Brain microvascular endothelial cell (primary cell): ENCODE data around the gene PDE8A.

Experiments used
- DNase-seq: peaks from one replicate; pipeline ENCODE4 v3.0.0-alpha.2; 2020
- H3K27ac ChIP-seq: fragments of 250-450 bp; sonication (Bioruptor Pico); 2 replicates; pipeline ENCODE4 v1.5.1; 2020; ENCODE audit warnings: mild to moderate bottlenecking, moderate library complexity
- H3K27me3 ChIP-seq: fragments of 250-450 bp; sonication (Bioruptor Pico); replicated peaks from 2 replicates; pipeline ENCODE4 v1.5.1; 2020; ENCODE audit warnings: mild to moderate bottlenecking
- H3K36me3 ChIP-seq: fragments of 250-450 bp; sonication (Bioruptor Pico); replicated peaks from 2 replicates; pipeline ENCODE4 v1.5.1; 2020; ENCODE audit warnings: mild to moderate bottlenecking
- H3K4me3 ChIP-seq: 2 replicates; pipeline ENCODE4 v1.5.1; 2011; ENCODE audit warnings: low read depth, mild to moderate bottlenecking, control low read depth, low read length, moderate library complexity
- in situ Hi-C: cut with HindIII; loops from 2 replicates; pipeline ENCODE4 v1.10.0; 2017; ENCODE audit warnings: low sequenced_read_pairs, low pct_ligation_motif_present
- TF ChIP-seq, protein P1 (sequence below): IDR thresholded peaks from 2 replicates; pipeline ENCODE4 v1.5.1; 2011; ENCODE audit warnings: low read depth, mild to moderate bottlenecking, moderate library complexity, low read length, control low read depth, inconsistent platforms; ENCODE audit errors: missing control alignments

Gene PDE8A

GRCh38 chr15:85125056-85125661, 143.5 kb downstream of the PDE8A start:
- TF ChIP-seq, protein P1, sequence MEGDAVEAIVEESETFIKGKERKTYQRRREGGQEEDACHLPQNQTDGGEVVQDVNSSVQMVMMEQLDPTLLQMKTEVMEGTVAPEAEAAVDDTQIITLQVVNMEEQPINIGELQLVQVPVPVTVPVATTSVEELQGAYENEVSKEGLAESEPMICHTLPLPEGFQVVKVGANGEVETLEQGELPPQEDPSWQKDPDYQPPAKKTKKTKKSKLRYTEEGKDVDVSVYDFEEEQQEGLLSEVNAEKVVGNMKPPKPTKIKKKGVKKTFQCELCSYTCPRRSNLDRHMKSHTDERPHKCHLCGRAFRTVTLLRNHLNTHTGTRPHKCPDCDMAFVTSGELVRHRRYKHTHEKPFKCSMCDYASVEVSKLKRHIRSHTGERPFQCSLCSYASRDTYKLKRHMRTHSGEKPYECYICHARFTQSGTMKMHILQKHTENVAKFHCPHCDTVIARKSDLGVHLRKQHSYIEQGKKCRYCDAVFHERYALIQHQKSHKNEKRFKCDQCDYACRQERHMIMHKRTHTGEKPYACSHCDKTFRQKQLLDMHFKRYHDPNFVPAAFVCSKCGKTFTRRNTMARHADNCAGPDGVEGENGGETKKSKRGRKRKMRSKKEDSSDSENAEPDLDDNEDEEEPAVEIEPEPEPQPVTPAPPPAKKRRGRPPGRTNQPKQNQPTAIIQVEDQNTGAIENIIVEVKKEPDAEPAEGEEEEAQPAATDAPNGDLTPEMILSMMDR: no peak
- H3K4me3 ChIP-seq: no peak overlapping the region
- in situ Hi-C loops: no loop called here
- H3K36me3 ChIP-seq: peaks cover 40% of the 10 kb centered on the region
- H3K27me3 ChIP-seq: no peaks in the 10 kb centered on the region
- peak; percentile 15 for DNase-seq
- no peak overlapping the region for H3K27ac ChIP-seq

- DNase-seq: no peak
- TF ChIP-seq, protein P1: no peak
- peaks cover 10% of the 10 kb centered on the region for H3K36me3 ChIP-seq
- H3K27me3 ChIP-seq: no peaks in the 10 kb centered on the region
- no peak overlapping the region for H3K27ac ChIP-seq
- no peak overlapping the region for H3K4me3 ChIP-seq
- in situ Hi-C loops: no loop called here
These were observed 147.0 kb downstream of the PDE8A start for GRCh38 chr15:85128621-85129020.

DNA sequence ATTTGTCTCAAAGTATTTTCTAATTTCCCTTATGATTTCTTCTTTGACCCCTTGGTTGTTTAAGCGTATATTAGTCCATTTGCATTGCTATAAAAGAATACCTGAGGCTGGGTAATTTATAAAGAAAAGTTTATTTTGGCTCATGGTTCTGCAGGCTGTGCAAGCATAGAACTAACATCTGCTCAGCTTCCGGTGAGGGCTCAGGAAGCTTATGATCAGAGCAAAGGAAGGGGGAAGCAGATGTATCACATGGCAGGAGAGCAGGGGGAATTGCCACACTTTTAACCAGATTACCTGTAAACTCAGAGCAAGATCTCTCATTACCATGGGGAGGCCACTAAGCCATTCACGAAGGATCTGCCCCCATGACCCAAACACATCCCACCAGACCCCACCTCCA, 148.2 kb downstream of the PDE8A start:
- no peak for DNase-seq
- in situ Hi-C loops: no loop called here
- no peak overlapping the region for H3K27ac ChIP-seq
- H3K36me3 ChIP-seq: peaks cover 8% of the 10 kb centered on the region
- no peak overlapping the region for H3K4me3 ChIP-seq
- H3K27me3 ChIP-seq: no peaks in the 10 kb centered on the region
- TF ChIP-seq, protein P1: no peak

GRCh38 chr15:85131915-85132314, 150.3 kb downstream of the PDE8A start:
- Histone ChIP-seq H3K4me3 (no peak overlapping the region), H3K27ac (no peak overlapping the region), H3K36me3 (peaks cover 17% of the 10 kb centered on the region), H3K27me3 (no peaks in the 10 kb centered on the region)
- in situ Hi-C loops: no loop called here
- TF ChIP-seq, protein P1: no peak
- no peak for DNase-seq

GRCh38 chr15:85133709-85134108, 152.1 kb downstream of the PDE8A start:
- Histone ChIP-seq H3K27ac (no peak overlapping the region), H3K36me3 (peaks cover 25% of the 10 kb centered on the region), H3K4me3 (no peak overlapping the region), H3K27me3 (no peaks in the 10 kb centered on the region)
- DNase-seq: no peak
- in situ Hi-C loops: no loop called here
- TF ChIP-seq, protein P1: no peak

DNA sequence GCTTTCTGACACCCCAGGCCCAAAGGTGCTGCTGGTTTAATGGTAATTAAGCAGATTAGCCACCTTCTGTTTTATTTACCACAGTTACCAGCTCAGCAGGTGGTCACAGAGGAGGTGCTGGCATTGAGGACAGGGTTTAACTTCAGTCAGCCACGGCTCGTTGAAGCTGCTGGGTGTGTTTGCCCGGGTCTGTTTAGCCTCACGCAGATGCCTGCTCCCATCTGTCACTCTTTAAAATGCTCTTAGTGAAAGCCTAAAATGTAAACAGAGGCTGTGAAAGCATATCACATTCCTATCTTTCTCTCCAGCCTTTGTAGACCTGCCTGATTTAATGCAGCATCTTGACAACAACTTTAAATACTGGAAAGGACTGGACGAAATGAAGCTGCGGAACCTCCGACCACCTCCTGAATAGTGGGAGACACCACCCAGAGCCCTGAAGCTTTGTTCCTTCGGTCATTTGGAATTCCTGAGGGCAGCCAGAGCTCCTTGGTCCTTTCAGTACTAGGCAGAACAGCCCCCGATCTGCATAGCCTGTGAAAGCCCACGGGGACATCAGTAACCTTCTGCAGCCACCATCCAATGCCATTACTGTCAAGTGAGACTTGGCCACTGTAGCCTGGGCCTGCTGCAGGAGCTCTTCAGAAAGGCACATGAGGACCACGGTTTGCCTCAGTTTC, 156.0 kb downstream of the PDE8A start:
- DNase-seq: no peak
- Histone ChIP-seq H3K27me3 (no peaks in the 10 kb centered on the region), H3K36me3 (peaks cover 32% of the 10 kb centered on the region), H3K27ac (no peak overlapping the region), H3K4me3 (no peak overlapping the region)
- TF ChIP-seq, protein P1: no peak
- in situ Hi-C loops: no loop called here
